Kidney epithelial cell (primary cell): ENCODE data around the gene RND2. TPM values are rescaled to one million over a fixed set of nuclear protein-coding genes. Genes with fewer than 3 reads are reported as not detected.

Experiments
- DNase-seq: peaks from one replicate; pipeline ENCODE4 v3.0.0-alpha.2; 2010; ENCODE audit warnings: low read depth
- H3K27me3 ChIP-seq: 2 replicates; pipeline ENCODE4 v1.6.0; 2011; ENCODE audit warnings: low read length; ENCODE audit not compliant: control insufficient read depth, insufficient read depth
- H3K36me3 ChIP-seq: 2 replicates; pipeline ENCODE4 v1.5.1; 2011; ENCODE audit warnings: low read length; ENCODE audit not compliant: control insufficient read depth, insufficient read depth
- H3K4me3 ChIP-seq: 2 replicates; pipeline ENCODE4 v1.5.1; 2011; ENCODE audit warnings: low read depth, mild to moderate bottlenecking, control low read depth, low read length
- CTCF ChIP-seq: IDR thresholded peaks from 2 replicates; pipeline ENCODE4 v1.5.1; 2011; ENCODE audit warnings: mild to moderate bottlenecking, moderate library complexity, low read length, control low read depth, inconsistent platforms; ENCODE audit not compliant: insufficient read depth, poor library complexity, severe bottlenecking
- total RNA-seq: library from RNA; depleted of rRNA; stranded (reverse); fragments of >200 nt; gene quantifications from 2 replicates; pipeline ENCODE4 v1.2.3, GENCODE V29; 2015

Gene RND2
- total RNA-seq, 1 donor from 2014 or later, result 0.63 TPM

- TF ChIP-seq CTCF, result no peak
- no peak for DNase-seq
- no peak overlapping the region for H3K4me3 ChIP-seq
- H3K36me3 ChIP-seq, result no peaks in the 10 kb centered on the region
- no peaks in the 10 kb centered on the region for H3K27me3 ChIP-seq
Observed at GRCh38 chr17:43056051-43056450, 31.0 kb downstream of the RND2 start.

- TF ChIP-seq CTCF, result no peak
- H3K27me3 ChIP-seq, result no peaks in the 10 kb centered on the region
- no peaks in the 10 kb centered on the region for H3K36me3 ChIP-seq
- no peak overlapping the region for H3K4me3 ChIP-seq
- DNase-seq, result no peak
Observed at GRCh38 chr17:43062984-43063638, 38.1 kb downstream of the RND2 start.

- TF ChIP-seq CTCF, result no peak
- Histone ChIP-seq H3K36me3 (no peaks in the 10 kb centered on the region), H3K27me3 (no peaks in the 10 kb centered on the region), H3K4me3 (no peak overlapping the region)
- no peak for DNase-seq
Observed at GRCh38 chr17:43068570-43069367, 43.7 kb downstream of the RND2 start.

GRCh38 chr17:43069368-43069898, 44.4 kb downstream of the RND2 start:
- DNase-seq, result no peak
- no peak for TF ChIP-seq CTCF
- no peaks in the 10 kb centered on the region for H3K36me3 ChIP-seq
- H3K27me3 ChIP-seq, result no peaks in the 10 kb centered on the region
- no peak overlapping the region for H3K4me3 ChIP-seq

- Histone ChIP-seq H3K27me3 (no peaks in the 10 kb centered on the region), H3K4me3 (no peak overlapping the region), H3K36me3 (no peaks in the 10 kb centered on the region)
- DNase-seq, result no peak
- TF ChIP-seq CTCF, result no peak
Observed at GRCh38 chr17:43070257-43070656, 45.2 kb downstream of the RND2 start.

- Histone ChIP-seq H3K27me3 (no peaks in the 10 kb centered on the region), H3K36me3 (peaks cover 1% of the 10 kb centered on the region), H3K4me3 (no peak overlapping the region)
- no peak for DNase-seq
- no peak for TF ChIP-seq CTCF
Observed at GRCh38 chr17:43070872-43071271, 45.8 kb downstream of the RND2 start.
